ENCODE data around the gene FNBP1L. TPM values are rescaled to one million over a fixed set of nuclear protein-coding genes. Genes with fewer than 3 reads are reported as not detected.

FNBP1L gene
- total and polyA plus RNA-seq, 9 of the 15 experiments (the other 6 are each of a cell fraction or from before 2014, with no cell fraction given), result 1.4 to 6.9 (median 5.9) TPM

DNA sequence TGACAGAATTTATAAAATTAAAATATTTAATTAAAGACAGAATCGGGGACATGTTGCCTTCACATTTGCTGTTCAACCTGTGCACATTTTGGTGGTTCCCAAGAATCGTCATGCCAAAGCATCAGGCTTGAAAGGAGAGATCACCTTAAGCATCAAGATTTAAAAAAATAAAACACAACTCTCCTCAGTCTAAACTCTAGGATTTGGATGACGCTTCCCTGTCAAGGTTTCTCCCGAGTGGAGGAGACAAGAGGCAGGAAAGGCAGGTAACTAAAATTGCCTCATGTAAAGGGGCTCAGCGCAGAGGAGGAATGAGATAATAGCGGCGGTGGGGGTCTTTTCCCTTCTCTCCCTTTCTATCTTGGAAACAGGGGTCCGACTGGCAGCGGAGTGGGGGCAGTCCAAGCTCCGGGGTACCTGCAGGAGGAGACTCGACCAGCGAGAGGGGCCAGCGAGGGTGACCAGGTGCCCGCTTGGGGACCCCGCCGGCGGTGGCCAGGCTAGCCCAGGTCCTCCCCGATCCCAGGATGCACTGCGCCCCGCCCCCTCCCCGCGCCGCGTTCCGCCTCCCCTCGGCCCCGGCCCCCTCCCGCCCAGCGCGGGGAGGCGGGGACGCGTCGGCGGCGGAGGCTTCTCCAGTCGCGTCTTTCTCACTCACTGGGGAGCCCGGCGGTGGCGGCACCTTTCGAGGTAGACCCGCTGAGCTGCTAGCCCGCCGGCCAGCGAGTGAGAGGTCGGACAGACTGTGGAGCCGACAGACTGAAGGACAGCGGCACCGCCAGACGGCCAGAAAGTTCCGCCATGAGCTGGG lies at the start of gene FNBP1L (continued):
- TF ChIP-seq, protein P1, sequence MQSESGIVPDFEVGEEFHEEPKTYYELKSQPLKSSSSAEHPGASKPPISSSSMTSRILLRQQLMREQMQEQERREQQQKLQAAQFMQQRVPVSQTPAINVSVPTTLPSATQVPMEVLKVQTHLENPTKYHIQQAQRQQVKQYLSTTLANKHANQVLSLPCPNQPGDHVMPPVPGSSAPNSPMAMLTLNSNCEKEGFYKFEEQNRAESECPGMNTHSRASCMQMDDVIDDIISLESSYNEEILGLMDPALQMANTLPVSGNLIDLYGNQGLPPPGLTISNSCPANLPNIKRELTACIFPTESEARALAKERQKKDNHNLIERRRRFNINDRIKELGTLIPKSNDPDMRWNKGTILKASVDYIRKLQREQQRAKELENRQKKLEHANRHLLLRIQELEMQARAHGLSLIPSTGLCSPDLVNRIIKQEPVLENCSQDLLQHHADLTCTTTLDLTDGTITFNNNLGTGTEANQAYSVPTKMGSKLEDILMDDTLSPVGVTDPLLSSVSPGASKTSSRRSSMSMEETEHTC (IDR thresholded peaks at IDR 0.05), result no peak
- TF ChIP-seq RUNX1 (IDR thresholded peaks at IDR 0.05; ENCODE audit: low read depth), result no peak
- no peak for TF ChIP-seq RBM25 (IDR thresholded peaks at IDR 0.05; ENCODE audit: low read depth, low read length, severe bottlenecking)
- no peak for TF ChIP-seq SIX5 (IDR thresholded peaks at IDR 0.05; ENCODE audit: borderline replicate concordance in 1 of 2, insufficient read depth in 1 of 2, low read depth in 1 of 2, low read length in 2 of 2)
- 0 out of 2 replicates have a peak, but pooled peaks have one; percentile 53 for TF ChIP-seq NR3C1 (CRISPR knock-in tag; IDR thresholded peaks at IDR 0.05)
- TF ChIP-seq NFE2 (IDR thresholded peaks at IDR 0.05; ENCODE audit: low read depth), result no peak
- no peak for TF ChIP-seq KLF13 (tag; IDR thresholded peaks at IDR 0.05; ENCODE audit: borderline replicate concordance, low read depth)
- 0 out of 2 replicates have a peak, but pooled peaks have one; percentile 37 for TF ChIP-seq ZNF766 (CRISPR knock-in tag; conservative IDR thresholded peaks at IDR 0.05)
- TF ChIP-seq, protein P2, sequence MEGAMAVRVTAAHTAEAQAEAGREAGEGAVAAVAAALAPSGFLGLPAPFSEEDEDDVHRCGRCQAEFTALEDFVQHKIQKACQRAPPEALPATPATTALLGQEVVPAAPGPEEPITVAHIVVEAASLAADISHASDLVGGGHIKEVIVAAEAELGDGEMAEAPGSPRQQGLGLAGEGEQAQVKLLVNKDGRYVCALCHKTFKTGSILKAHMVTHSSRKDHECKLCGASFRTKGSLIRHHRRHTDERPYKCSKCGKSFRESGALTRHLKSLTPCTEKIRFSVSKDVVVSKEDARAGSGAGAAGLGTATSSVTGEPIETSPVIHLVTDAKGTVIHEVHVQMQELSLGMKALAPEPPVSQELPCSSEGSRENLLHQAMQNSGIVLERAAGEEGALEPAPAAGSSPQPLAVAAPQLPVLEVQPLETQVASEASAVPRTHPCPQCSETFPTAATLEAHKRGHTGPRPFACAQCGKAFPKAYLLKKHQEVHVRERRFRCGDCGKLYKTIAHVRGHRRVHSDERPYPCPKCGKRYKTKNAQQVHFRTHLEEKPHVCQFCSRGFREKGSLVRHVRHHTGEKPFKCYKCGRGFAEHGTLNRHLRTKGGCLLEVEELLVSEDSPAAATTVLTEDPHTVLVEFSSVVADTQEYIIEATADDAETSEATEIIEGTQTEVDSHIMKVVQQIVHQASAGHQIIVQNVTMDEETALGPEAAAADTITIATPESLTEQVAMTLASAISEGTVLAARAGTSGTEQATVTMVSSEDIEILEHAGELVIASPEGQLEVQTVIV (CRISPR knock-in tag; IDR thresholded peaks at IDR 0.05; ENCODE audit: borderline replicate concordance), result no peak
- TF ChIP-seq, protein P3, sequence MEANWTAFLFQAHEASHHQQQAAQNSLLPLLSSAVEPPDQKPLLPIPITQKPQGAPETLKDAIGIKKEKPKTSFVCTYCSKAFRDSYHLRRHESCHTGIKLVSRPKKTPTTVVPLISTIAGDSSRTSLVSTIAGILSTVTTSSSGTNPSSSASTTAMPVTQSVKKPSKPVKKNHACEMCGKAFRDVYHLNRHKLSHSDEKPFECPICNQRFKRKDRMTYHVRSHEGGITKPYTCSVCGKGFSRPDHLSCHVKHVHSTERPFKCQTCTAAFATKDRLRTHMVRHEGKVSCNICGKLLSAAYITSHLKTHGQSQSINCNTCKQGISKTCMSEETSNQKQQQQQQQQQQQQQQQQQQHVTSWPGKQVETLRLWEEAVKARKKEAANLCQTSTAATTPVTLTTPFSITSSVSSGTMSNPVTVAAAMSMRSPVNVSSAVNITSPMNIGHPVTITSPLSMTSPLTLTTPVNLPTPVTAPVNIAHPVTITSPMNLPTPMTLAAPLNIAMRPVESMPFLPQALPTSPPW (CRISPR knock-in tag; IDR thresholded peaks at IDR 0.05), result peak; percentile 96
- TF ChIP-seq, protein P4, sequence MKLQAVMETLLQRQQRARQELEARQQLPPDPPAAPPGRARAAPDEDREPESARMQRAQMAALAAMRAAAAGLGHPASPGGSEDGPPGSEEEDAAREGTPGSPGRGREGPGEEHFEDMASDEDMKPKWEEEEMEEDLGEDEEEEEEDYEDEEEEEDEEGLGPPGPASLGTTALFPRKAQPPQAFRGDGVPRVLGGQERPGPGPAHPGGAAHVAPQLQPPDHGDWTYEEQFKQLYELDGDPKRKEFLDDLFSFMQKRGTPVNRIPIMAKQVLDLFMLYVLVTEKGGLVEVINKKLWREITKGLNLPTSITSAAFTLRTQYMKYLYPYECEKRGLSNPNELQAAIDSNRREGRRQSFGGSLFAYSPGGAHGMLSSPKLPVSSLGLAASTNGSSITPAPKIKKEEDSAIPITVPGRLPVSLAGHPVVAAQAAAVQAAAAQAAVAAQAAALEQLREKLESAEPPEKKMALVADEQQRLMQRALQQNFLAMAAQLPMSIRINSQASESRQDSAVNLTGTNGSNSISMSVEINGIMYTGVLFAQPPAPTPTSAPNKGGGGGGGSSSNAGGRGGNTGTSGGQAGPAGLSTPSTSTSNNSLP (IDR thresholded peaks at IDR 0.05; ENCODE audit: borderline replicate concordance, low read depth, low read length), result no peak
- no peak for TF ChIP-seq POLR3G (IDR thresholded peaks at IDR 0.05; ENCODE audit: extremely low read depth, insufficient read length, insufficient replicate concordance)
- no peak for TF ChIP-seq XRCC3 (IDR thresholded peaks at IDR 0.05)
- no peak for TF ChIP-seq BCL6 (CRISPR knock-in tag; IDR thresholded peaks at IDR 0.05)
- no peak for TF ChIP-seq RHOXF2B (CRISPR knock-in tag; conservative IDR thresholded peaks at IDR 0.05)
- peak; percentile 78 for TF ChIP-seq RBFOX2 (IDR thresholded peaks at IDR 0.05; ENCODE audit: low read depth, low read length)
- TF ChIP-seq ZNF561 (CRISPR knock-in tag; conservative IDR thresholded peaks at IDR 0.05), result no peak
- no peak for TF ChIP-seq E2F3 (CRISPR knock-in tag; IDR thresholded peaks at IDR 0.05)
- peak; percentile 51; the same call in 1 of the 2 replicates for TF ChIP-seq ZFX (CRISPR knock-in tag; IDR thresholded peaks at IDR 0.05)
- no peak for TF ChIP-seq STAT5A (IDR thresholded peaks at IDR 0.05; ENCODE audit: borderline replicate concordance, low read length)
